ENCODE measurements around the gene CTBP2. TPM values are rescaled to one million over a fixed set of nuclear protein-coding genes. Genes with fewer than 3 reads are reported as not detected.

CTBP2 gene
- total RNA-seq, 1 donor from 2014 or later: 112 TPM

Other genes starting within 250 kb of the CTBP2 start
- 22.2 and 25.4 TPM in 2 replicates for gene ZRANB1, start 218.4 kb downstream of the CTBP2 start, total RNA-seq

Measured in dermis blood vessel endothelial cell (primary cell).